ENCODE measurements around the gene PRKCB.

Gene PRKCB

DNA sequence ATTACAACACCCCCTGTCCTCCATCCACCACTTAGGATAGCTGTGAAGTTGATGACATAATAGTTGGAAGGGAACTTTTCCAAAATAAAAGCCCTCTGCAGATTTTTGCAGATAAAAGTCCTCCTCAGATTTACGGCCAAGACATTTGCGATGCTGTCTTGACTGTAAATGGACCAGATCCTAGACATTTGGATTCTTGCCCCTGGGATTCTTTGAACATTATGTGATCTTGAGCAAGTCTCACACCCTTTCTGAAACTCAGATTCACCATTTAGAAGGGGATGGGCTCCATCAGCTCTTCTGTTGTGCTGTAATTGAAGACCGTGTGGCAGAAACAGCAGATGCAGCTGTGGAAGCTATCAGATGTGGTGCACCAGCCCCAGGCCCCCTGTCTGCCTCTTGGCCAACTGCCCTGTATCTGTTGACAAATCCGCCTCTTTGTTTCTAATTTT lies 266.5 kb downstream of the PRKCB start:
- no peak for TF ChIP-seq CTCF (IDR thresholded peaks at IDR 0.05)

DNA sequence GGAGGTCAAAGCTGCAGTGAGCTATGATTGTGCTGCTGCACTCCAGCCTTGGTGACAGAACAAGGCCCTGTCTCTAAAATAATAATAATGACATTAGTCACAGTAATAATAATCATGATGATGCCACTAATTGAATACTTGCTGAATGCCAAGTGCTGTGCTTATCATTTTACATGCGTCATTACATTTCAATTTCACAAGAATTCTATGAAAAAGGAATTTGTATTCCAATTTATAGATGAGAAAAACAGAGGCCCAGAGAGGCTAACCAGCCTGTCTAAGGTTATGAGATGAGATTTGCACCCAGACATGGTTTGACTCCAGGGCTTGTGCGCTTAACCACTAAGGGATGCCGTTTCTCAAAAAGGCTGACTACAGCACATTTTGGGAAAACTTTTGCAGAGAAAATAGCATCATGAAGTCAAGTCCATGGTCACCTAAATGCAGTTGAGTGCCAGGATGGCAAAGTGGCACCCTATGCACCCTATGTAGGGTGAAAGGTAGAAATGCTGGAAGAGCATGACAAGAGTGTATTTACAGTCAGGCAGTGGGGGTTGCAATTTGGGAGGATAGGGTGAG lies 276.0 kb downstream of the PRKCB start:
- no peak for TF ChIP-seq CTCF (IDR thresholded peaks at IDR 0.05)

- TF ChIP-seq CTCF (IDR thresholded peaks at IDR 0.05) = no peak
These were observed 277.4 kb downstream of the PRKCB start for GRCh38 chr16:24113115-24113745.

GRCh38 chr16:24114876-24115275 lies 279.1 kb downstream of the PRKCB start:
- no peak for TF ChIP-seq CTCF (IDR thresholded peaks at IDR 0.05)

- TF ChIP-seq CTCF (IDR thresholded peaks at IDR 0.05) = no peak
These were observed 280.4 kb downstream of the PRKCB start for GRCh38 chr16:24116046-24116776.

GRCh38 chr16:24116989-24117388 lies 281.2 kb downstream of the PRKCB start:
- TF ChIP-seq CTCF (IDR thresholded peaks at IDR 0.05) = no peak

- no peak for TF ChIP-seq CTCF (IDR thresholded peaks at IDR 0.05)
These were observed 281.9 kb downstream of the PRKCB start for GRCh38 chr16:24117680-24118079.

Measured in LNCAP (cell line).